ENCODE data around the gene NVL.

DNA sequence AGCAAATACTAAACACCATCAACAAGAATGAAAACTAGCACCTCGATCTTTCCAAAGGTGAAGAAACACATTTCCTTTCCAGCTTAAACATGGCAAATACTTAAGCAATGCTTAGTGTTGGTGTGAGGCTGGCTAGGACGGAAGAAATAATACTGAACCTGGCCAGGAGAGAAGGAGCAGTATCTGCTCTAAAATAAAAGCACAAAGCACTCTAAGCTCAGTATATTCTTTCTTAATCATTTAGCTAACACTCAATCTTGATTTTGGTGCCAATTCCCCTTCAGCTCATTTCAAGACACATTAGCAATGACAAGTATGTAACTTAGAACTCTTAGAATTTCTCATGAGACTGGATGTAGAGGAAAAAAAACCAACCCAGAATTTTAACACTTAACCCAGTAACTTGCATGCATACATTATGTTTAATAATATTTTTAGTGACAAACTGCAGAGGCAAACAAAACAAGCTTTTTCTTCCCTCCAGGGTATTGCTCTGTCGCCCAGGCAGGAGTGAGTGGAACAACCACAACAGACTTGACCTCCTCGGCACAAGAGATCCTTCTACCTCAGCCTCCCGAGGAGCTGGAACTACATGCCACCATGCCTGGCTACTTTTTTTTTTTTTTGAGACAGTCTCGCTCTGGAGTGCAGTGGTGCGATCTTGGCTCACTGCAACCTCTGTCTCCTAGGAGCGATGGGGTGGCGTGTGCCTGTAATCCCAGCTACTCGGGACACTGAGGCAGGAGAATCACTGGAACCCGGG lies 92.7 kb downstream of the NVL start:
- TF ChIP-seq, protein P1, sequence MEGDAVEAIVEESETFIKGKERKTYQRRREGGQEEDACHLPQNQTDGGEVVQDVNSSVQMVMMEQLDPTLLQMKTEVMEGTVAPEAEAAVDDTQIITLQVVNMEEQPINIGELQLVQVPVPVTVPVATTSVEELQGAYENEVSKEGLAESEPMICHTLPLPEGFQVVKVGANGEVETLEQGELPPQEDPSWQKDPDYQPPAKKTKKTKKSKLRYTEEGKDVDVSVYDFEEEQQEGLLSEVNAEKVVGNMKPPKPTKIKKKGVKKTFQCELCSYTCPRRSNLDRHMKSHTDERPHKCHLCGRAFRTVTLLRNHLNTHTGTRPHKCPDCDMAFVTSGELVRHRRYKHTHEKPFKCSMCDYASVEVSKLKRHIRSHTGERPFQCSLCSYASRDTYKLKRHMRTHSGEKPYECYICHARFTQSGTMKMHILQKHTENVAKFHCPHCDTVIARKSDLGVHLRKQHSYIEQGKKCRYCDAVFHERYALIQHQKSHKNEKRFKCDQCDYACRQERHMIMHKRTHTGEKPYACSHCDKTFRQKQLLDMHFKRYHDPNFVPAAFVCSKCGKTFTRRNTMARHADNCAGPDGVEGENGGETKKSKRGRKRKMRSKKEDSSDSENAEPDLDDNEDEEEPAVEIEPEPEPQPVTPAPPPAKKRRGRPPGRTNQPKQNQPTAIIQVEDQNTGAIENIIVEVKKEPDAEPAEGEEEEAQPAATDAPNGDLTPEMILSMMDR (IDR thresholded peaks at IDR 0.05) = no peak
- TF ChIP-seq, protein P2, sequence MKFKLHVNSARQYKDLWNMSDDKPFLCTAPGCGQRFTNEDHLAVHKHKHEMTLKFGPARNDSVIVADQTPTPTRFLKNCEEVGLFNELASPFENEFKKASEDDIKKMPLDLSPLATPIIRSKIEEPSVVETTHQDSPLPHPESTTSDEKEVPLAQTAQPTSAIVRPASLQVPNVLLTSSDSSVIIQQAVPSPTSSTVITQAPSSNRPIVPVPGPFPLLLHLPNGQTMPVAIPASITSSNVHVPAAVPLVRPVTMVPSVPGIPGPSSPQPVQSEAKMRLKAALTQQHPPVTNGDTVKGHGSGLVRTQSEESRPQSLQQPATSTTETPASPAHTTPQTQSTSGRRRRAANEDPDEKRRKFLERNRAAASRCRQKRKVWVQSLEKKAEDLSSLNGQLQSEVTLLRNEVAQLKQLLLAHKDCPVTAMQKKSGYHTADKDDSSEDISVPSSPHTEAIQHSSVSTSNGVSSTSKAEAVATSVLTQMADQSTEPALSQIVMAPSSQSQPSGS (CRISPR knock-in tag; IDR thresholded peaks at IDR 0.05; ENCODE audit: borderline replicate concordance, low read depth) = no peak
- TF ChIP-seq, protein P3, sequence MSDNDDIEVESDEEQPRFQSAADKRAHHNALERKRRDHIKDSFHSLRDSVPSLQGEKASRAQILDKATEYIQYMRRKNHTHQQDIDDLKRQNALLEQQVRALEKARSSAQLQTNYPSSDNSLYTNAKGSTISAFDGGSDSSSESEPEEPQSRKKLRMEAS (CRISPR knock-in tag; IDR thresholded peaks at IDR 0.05) = no peak
- TF ChIP-seq, protein P4, sequence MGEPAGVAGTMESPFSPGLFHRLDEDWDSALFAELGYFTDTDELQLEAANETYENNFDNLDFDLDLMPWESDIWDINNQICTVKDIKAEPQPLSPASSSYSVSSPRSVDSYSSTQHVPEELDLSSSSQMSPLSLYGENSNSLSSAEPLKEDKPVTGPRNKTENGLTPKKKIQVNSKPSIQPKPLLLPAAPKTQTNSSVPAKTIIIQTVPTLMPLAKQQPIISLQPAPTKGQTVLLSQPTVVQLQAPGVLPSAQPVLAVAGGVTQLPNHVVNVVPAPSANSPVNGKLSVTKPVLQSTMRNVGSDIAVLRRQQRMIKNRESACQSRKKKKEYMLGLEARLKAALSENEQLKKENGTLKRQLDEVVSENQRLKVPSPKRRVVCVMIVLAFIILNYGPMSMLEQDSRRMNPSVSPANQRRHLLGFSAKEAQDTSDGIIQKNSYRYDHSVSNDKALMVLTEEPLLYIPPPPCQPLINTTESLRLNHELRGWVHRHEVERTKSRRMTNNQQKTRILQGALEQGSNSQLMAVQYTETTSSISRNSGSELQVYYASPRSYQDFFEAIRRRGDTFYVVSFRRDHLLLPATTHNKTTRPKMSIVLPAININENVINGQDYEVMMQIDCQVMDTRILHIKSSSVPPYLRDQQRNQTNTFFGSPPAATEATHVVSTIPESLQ (CRISPR knock-in tag; IDR thresholded peaks at IDR 0.05) = no peak
- TF ChIP-seq ESRRA (CRISPR knock-in tag; IDR thresholded peaks at IDR 0.05; ENCODE audit: borderline replicate concordance) (no peak), SP1 (CRISPR knock-in tag; conservative IDR thresholded peaks at IDR 0.05) (no peak), ZBTB21 (CRISPR knock-in tag; IDR thresholded peaks at IDR 0.05; ENCODE audit: borderline replicate concordance) (no peak), TEAD1 (CRISPR knock-in tag; IDR thresholded peaks at IDR 0.05) (no peak), CBFB (CRISPR knock-in tag; IDR thresholded peaks at IDR 0.05; ENCODE audit: low read depth) (no peak), CREB1 (CRISPR knock-in tag; IDR thresholded peaks at IDR 0.05) (no peak), FOXP1 (CRISPR knock-in tag; IDR thresholded peaks at IDR 0.05; ENCODE audit: borderline replicate concordance) (no peak)
- TF ChIP-seq, protein P5, sequence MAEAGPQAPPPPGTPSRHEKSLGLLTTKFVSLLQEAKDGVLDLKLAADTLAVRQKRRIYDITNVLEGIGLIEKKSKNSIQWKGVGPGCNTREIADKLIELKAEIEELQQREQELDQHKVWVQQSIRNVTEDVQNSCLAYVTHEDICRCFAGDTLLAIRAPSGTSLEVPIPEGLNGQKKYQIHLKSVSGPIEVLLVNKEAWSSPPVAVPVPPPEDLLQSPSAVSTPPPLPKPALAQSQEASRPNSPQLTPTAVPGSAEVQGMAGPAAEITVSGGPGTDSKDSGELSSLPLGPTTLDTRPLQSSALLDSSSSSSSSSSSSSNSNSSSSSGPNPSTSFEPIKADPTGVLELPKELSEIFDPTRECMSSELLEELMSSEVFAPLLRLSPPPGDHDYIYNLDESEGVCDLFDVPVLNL (CRISPR knock-in tag; IDR thresholded peaks at IDR 0.05; ENCODE audit: borderline replicate concordance, low read depth) = no peak
- TF ChIP-seq, protein P6, sequence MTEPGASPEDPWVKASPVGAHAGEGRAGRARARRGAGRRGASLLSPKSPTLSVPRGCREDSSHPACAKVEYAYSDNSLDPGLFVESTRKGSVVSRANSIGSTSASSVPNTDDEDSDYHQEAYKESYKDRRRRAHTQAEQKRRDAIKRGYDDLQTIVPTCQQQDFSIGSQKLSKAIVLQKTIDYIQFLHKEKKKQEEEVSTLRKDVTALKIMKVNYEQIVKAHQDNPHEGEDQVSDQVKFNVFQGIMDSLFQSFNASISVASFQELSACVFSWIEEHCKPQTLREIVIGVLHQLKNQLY (CRISPR knock-in tag; IDR thresholded peaks at IDR 0.05) = no peak

Data from WTC11 (cell line).